OCI-M2 (cell line): ENCODE data around the gene ATP1B1.
"Not testable (repeated sequence)": the region's sequence is repeated elsewhere in the genome, so short reads cannot be mapped to it uniquely, and the experiment has no call there.

Experiments used
- DNase-seq: peaks from one replicate; lab custom pipeline; 2025; ENCODE audit not compliant: unreplicated experiment; lab: John Stamatoyannopoulos, UW

ATP1B1 gene

GRCh38 chr1:169141356-169141755 is 34.9 kb downstream of the ATP1B1 start:
- DNase-seq: no peak

GRCh38 chr1:169142129-169142528 is 35.6 kb downstream of the ATP1B1 start:
- no peak for DNase-seq

GRCh38 chr1:169143346-169143745 is 36.9 kb downstream of the ATP1B1 start:
- DNase-seq: no peak

- DNase-seq: no peak
Measured at GRCh38 chr1:169143984-169144383, 37.5 kb downstream of the ATP1B1 start.

GRCh38 chr1:169144941-169145626 is 38.6 kb downstream of the ATP1B1 start:
- no peak for DNase-seq

GRCh38 chr1:169146576-169147214 is 40.2 kb downstream of the ATP1B1 start:
- no peak for DNase-seq

- DNase-seq: no peak
Measured at GRCh38 chr1:169148472-169149252, 42.2 kb downstream of the ATP1B1 start.

GRCh38 chr1:169149555-169150286 is 43.2 kb downstream of the ATP1B1 start:
- DNase-seq: no peak

- no peak for DNase-seq
Measured at GRCh38 chr1:169150641-169151337, 44.3 kb downstream of the ATP1B1 start.

- no peak for DNase-seq
Measured at GRCh38 chr1:169151338-169151837, 44.9 kb downstream of the ATP1B1 start.

GRCh38 chr1:169155675-169156074 is 49.2 kb downstream of the ATP1B1 start:
- DNase-seq: no peak

- no peak for DNase-seq
Measured at GRCh38 chr1:169156580-169156979, 50.1 kb downstream of the ATP1B1 start.

- no peak for DNase-seq
Measured at GRCh38 chr1:169160845-169161495, 54.5 kb downstream of the ATP1B1 start.

- no peak for DNase-seq
Measured at GRCh38 chr1:169161496-169162194, 55.2 kb downstream of the ATP1B1 start.

GRCh38 chr1:169163059-169163458 is 56.6 kb downstream of the ATP1B1 start:
- DNase-seq: no peak

GRCh38 chr1:169175461-169175860 is 69.0 kb downstream of the ATP1B1 start:
- no peak for DNase-seq

GRCh38 chr1:169179431-169179830 is 72.9 kb downstream of the ATP1B1 start:
- DNase-seq: not testable (repeated sequence)

GRCh38 chr1:169180174-169180573 is 73.7 kb downstream of the ATP1B1 start:
- DNase-seq: no peak
